Smooth muscle cell (in vitro differentiated cells): ENCODE results near the gene SYNDIG1. TPM values are rescaled to one million over a fixed set of nuclear protein-coding genes. Genes with fewer than 3 reads are reported as not detected.

Source experiments
- DNase-seq: peaks from one replicate; lab custom pipeline; 2025; ENCODE audit not compliant: unreplicated experiment; lab: John Stamatoyannopoulos, UW
- H2AFZ ChIP-seq: fragments of 200-600 bp; sonication (generic); 2 replicates; pipeline ENCODE4 v1.6.0; 2016; ENCODE audit warnings: antibody characterized with exemption, low read depth, mild to moderate bottlenecking
- H3F3A ChIP-seq: fragments of 200-600 bp; sonication (generic); 2 replicates; pipeline ENCODE4 v1.6.0; 2017; ENCODE audit warnings: antibody characterized with exemption, low read depth
- H3K27ac ChIP-seq: fragments of 200-600 bp; sonication (generic); 2 replicates; pipeline ENCODE4 v1.5.1; 2016; ENCODE audit warnings: low read depth, mild to moderate bottlenecking
- H3K27me3 ChIP-seq: fragments of 200-600 bp; sonication (generic); 2 replicates; pipeline ENCODE4 v1.6.1; 2016; ENCODE audit warnings: low read depth, mild to moderate bottlenecking
- H3K36me3 ChIP-seq: fragments of 200-600 bp; sonication (generic); 2 replicates; pipeline ENCODE4 v1.5.1; 2016; ENCODE audit warnings: low read depth
- H3K4me1 ChIP-seq: fragments of 200-600 bp; sonication (generic); 2 replicates; pipeline ENCODE4 v1.5.1; 2016; ENCODE audit warnings: low read depth
- H3K4me2 ChIP-seq: fragments of 200-600 bp; sonication (generic); 2 replicates; pipeline ENCODE4 v1.6.0; 2016; ENCODE audit warnings: mild to moderate bottlenecking
- H3K4me3 ChIP-seq: fragments of 200-600 bp; sonication (generic); 2 replicates; pipeline ENCODE4 v1.5.1; 2016; ENCODE audit warnings: mild to moderate bottlenecking
- H3K79me2 ChIP-seq: fragments of 200-600 bp; sonication (generic); 2 replicates; pipeline ENCODE4 v1.6.0; 2016; ENCODE audit warnings: low read depth, mild to moderate bottlenecking
- H3K9ac ChIP-seq: fragments of 200-600 bp; sonication (generic); 2 replicates; pipeline ENCODE4 v1.6.0; 2016; ENCODE audit warnings: low read depth
- H3K9me3 ChIP-seq: fragments of 200-600 bp; sonication (generic); replicated peaks from 2 replicates; pipeline ENCODE4 v1.5.1; 2016; ENCODE audit warnings: low read depth
- H4K20me1 ChIP-seq: fragments of 200-600 bp; sonication (generic); 2 replicates; pipeline ENCODE4 v1.6.0; 2016; ENCODE audit warnings: low read depth
- WGBS: methylation state at CpG from one replicate; pipeline ENCODE4 v1.1.7; 2016; ENCODE audit warnings: low lambda C conversion rate; 5-methylcytosine and 5-hydroxymethylcytosine counted together
- polyA plus RNA-seq: library from polyadenylated mRNA; unstranded; fragments of >200 nt; fragmentation: Nextera tagmentation; extraction: Ambion mirVana; gene quantifications from 2 replicates; pipeline ENCODE4 v1.2.1, GENCODE V29; 2016
- total RNA-seq: library from RNA; depleted of rRNA; stranded (reverse); fragments of >200 nt; gene quantifications from 2 replicates; pipeline ENCODE4 v1.2.3, GENCODE V29; 2014
- TF ChIP-seq, protein P1 (sequence below): fragments of 200-600 bp; sonication (generic); IDR thresholded peaks from 2 replicates; pipeline ENCODE4 v1.5.1; 2017; ENCODE audit warnings: borderline replicate concordance, mild to moderate bottlenecking, antibody characterized with exemption; ENCODE audit not compliant: insufficient read depth, poor library complexity, severe bottlenecking

Gene SYNDIG1
- total and polyA plus RNA-seq, 2 experiments from 2014 or later = 1.8 to 2.2 TPM

DNA sequence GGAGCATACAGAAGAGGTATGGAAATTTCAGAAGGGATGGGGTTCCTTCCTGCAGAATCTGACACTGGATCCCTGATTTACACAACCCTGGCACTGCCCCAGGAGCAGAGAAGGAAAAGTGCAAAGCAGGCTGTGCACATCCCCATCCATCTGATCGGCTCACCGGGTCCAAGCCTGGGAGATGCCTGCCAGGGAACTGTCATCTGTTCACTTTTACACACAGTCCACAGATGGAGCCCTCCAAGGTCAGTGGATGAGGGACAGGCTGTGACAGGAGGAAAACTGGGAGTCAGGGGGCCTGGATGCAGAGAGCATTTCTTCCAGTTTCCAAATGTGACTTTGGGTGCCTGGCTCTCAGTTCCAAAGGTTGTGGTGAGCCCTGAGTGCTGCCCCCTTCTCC, 11.0 kb upstream of the SYNDIG1 start:
- Histone ChIP-seq H3K27ac (no peak overlapping the region), H3K79me2 (no peaks in the 10 kb centered on the region), H3K36me3 (no peaks in the 10 kb centered on the region), H2AFZ (no peak overlapping the region), H3K27me3 (peaks cover 29% of the 10 kb centered on the region), H3F3A (no peaks in the 10 kb centered on the region), H4K20me1 (no peaks in the 10 kb centered on the region), H3K4me3 (no peak overlapping the region), H3K9me3 (no peaks in the 10 kb centered on the region), H3K4me1 (peaks cover 29% of the 10 kb centered on the region), H3K4me2 (no peak overlapping the region), H3K9ac (no peak overlapping the region)
- DNase-seq = no peak
- 95% methylated on average over 2 of the region's 2 CpGs for WGBS
- TF ChIP-seq, protein P1, sequence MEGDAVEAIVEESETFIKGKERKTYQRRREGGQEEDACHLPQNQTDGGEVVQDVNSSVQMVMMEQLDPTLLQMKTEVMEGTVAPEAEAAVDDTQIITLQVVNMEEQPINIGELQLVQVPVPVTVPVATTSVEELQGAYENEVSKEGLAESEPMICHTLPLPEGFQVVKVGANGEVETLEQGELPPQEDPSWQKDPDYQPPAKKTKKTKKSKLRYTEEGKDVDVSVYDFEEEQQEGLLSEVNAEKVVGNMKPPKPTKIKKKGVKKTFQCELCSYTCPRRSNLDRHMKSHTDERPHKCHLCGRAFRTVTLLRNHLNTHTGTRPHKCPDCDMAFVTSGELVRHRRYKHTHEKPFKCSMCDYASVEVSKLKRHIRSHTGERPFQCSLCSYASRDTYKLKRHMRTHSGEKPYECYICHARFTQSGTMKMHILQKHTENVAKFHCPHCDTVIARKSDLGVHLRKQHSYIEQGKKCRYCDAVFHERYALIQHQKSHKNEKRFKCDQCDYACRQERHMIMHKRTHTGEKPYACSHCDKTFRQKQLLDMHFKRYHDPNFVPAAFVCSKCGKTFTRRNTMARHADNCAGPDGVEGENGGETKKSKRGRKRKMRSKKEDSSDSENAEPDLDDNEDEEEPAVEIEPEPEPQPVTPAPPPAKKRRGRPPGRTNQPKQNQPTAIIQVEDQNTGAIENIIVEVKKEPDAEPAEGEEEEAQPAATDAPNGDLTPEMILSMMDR = no peak

DNA sequence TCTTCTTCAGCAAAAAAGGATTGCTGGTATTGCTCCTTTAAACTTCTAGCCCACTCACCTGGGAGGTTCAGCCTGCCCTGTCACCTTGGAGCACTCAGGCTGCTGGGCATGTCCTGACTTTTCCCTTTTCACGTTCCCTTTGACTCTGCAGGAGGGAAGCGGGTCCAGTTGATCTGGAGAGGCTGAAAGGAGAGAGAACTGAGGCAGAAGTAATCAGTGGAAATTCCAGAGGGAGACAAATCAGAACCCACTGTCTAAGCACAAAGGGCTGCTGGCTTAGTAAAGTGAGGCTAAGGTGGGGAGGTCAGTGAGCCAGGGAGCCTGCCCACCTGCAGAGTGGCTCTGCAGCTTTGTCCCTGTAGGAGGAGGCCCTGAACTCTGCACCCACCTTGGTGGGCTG, 9.7 kb upstream of the SYNDIG1 start:
- 79% methylated on average over 2 of the region's 2 CpGs for WGBS

DNA sequence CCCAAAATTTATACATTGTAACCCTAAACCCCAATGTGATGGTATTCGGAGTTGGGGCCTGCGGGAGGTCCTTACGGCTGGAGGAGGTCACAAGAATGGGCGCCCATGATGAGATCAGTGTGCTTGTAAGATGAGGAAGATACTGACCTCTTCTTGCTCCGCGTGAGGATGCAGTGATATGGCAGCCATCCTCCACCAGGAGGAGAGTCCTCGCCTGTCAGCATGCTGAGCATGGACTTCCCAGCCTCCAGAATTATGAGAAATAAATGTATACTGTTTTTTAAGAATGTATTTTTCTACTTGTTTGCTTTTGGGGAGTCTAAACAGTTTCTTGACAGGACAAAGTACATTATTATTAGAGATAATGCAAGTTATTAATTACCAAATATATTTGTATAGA, 8.7 kb upstream of the SYNDIG1 start:
- H3K4me1 ChIP-seq = peaks cover 23% of the 10 kb centered on the region
- DNase-seq = no peak
- H3K27me3 ChIP-seq = peaks cover 36% of the 10 kb centered on the region
- H3K4me3 ChIP-seq = no peak overlapping the region
- no peaks in the 10 kb centered on the region for H3K36me3 ChIP-seq
- no peak overlapping the region for H3K27ac ChIP-seq
- no peaks in the 10 kb centered on the region for H3K79me2 ChIP-seq
- no peaks in the 10 kb centered on the region for H3K9me3 ChIP-seq
- no peak overlapping the region for H2AFZ ChIP-seq
- TF ChIP-seq, protein P1 = no peak
- no peaks in the 10 kb centered on the region for H3F3A ChIP-seq
- WGBS = 89% methylated on average over 7 of the region's 7 CpGs
- H4K20me1 ChIP-seq = no peaks in the 10 kb centered on the region
- no peak overlapping the region for H3K9ac ChIP-seq
- no peak overlapping the region for H3K4me2 ChIP-seq

More for the DNA sequence above, 9.7 kb upstream of the SYNDIG1 start:
- Histone ChIP-seq H3F3A (no peaks in the 10 kb centered on the region), H3K36me3 (no peaks in the 10 kb centered on the region), H2AFZ (no peak overlapping the region), H3K27me3 (peaks cover 36% of the 10 kb centered on the region), H3K27ac (no peak overlapping the region), H3K4me1 (peaks cover 29% of the 10 kb centered on the region), H4K20me1 (no peaks in the 10 kb centered on the region), H3K79me2 (no peaks in the 10 kb centered on the region), H3K4me3 (no peak overlapping the region), H3K9me3 (no peaks in the 10 kb centered on the region), H3K9ac (no peak overlapping the region), H3K4me2 (no peak overlapping the region)
- TF ChIP-seq, protein P1 = no peak
- no peak for DNase-seq

DNA sequence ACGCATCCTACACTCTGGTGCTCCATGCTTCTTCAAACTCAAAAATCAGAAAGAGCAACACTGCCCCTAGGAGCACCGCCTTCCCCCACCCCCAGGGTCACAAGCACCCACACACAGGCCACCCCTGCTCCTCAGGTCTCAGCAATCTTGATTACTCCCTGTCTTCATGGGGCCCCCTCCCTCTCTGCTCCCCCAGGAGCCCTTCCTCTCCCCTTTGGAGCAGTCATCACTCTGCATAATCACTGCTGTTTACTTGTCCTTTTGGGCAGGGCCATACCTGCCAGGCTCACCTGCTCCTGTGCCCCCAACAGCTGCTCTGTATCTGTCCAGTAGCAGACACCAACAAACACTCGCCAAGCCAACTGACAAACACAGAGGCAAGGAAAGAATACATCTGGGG, 7.6 kb upstream of the SYNDIG1 start:
- no peak overlapping the region for H3K4me3 ChIP-seq
- H2AFZ ChIP-seq = no peak overlapping the region
- TF ChIP-seq, protein P1 = no peak
- no peaks in the 10 kb centered on the region for H3F3A ChIP-seq
- no peaks in the 10 kb centered on the region for H3K36me3 ChIP-seq
- peaks cover 39% of the 10 kb centered on the region for H3K27me3 ChIP-seq
- no peak overlapping the region for H3K9ac ChIP-seq
- no peaks in the 10 kb centered on the region for H3K9me3 ChIP-seq
- peaks cover 23% of the 10 kb centered on the region for H3K4me1 ChIP-seq
- no peaks in the 10 kb centered on the region for H4K20me1 ChIP-seq
- H3K79me2 ChIP-seq = no peaks in the 10 kb centered on the region
- WGBS = 91% methylated on average over 3 of the region's 3 CpGs
- H3K27ac ChIP-seq = no peak overlapping the region
- H3K4me2 ChIP-seq = no peak overlapping the region
- DNase-seq = no peak
